LoVo (cell line): ENCODE results near the gene GNB1.

ENCODE experiments used
- DNase-seq: peaks from one replicate; pipeline ENCODE4 v3.0.0-alpha.2; 2016; ENCODE audit warnings: low spot score

Gene GNB1

GRCh38 chr1:1922956-1923833 lies 32.3 kb upstream of the GNB1 start:
- no peak for DNase-seq

GRCh38 chr1:1922702-1922955 lies 31.7 kb upstream of the GNB1 start:
- DNase-seq = no peak

GRCh38 chr1:1921901-1922701 lies 31.2 kb upstream of the GNB1 start:
- no peak for DNase-seq

- no peak for DNase-seq
These were observed 30.6 kb upstream of the GNB1 start for GRCh38 chr1:1921459-1921862.

- DNase-seq = no peak
These were observed 29.9 kb upstream of the GNB1 start for GRCh38 chr1:1920608-1921458.

- no peak for DNase-seq
These were observed 29.2 kb upstream of the GNB1 start for GRCh38 chr1:1920057-1920607.

- peak; percentile 99 for DNase-seq
These were observed 28.6 kb upstream of the GNB1 start for GRCh38 chr1:1919304-1920056.

GRCh38 chr1:1918901-1919303 lies 28.0 kb upstream of the GNB1 start, which contains the start of gene TMEM52:
TMEM52 (minus strand) TSS chr1:1919279; CDS start chr1:1919265, 14 bp downstream.
- no peak for DNase-seq

- no peak for DNase-seq
These were observed 27.4 kb upstream of the GNB1 start for GRCh38 chr1:1917995-1918900.

GRCh38 chr1:1917304-1917976 lies 26.6 kb upstream of the GNB1 start:
- DNase-seq = no peak

GRCh38 chr1:1916851-1917251 lies 26.0 kb upstream of the GNB1 start:
- no peak for DNase-seq

GRCh38 chr1:1915911-1916840 lies 25.3 kb upstream of the GNB1 start:
- no peak for DNase-seq

- DNase-seq = no peak
These were observed 24.2 kb upstream of the GNB1 start, which contains the start of gene CALML6 for GRCh38 chr1:1914971-1915692. CALML6 (plus strand) TSS chr1:1915260; CDS start chr1:1915281, 21 bp downstream.

GRCh38 chr1:1914101-1914970 lies 23.4 kb upstream of the GNB1 start:
- DNase-seq = no peak

GRCh38 chr1:1911350-1912041 lies 20.6 kb upstream of the GNB1 start:
- no peak for DNase-seq

GRCh38 chr1:1910651-1911331 lies 19.9 kb upstream of the GNB1 start:
- no peak for DNase-seq
